Astrocyte (in vitro differentiated cells and primary cell): ENCODE measurements around the gene SRL. TPM values are rescaled to one million over a fixed set of nuclear protein-coding genes. Genes with fewer than 3 reads are reported as not detected.

Experiments used
- DNase-seq: peaks from one replicate; pipeline ENCODE4 v3.0.0-alpha.2; 2010; ENCODE audit warnings: low read depth
- FAIRE-seq: peaks from 2 replicates; lab custom pipeline; 2011; peaks lifted over from hg19 to GRCh38; lab: Jason Lieb, UNC
- H2AFZ ChIP-seq: 2 replicates; pipeline ENCODE4 v1.6.0; 2012; ENCODE audit warnings: low read depth, low read length, inconsistent platforms
- H3K27ac ChIP-seq: 2 replicates; pipeline ENCODE4 v1.5.1; 2011; ENCODE audit warnings: low read depth, low read length, inconsistent platforms
- H3K27me3 ChIP-seq: 2 replicates; pipeline ENCODE4 v1.6.0; 2011; ENCODE audit warnings: low read length, inconsistent platforms; ENCODE audit not compliant: insufficient read depth
- H3K36me3 ChIP-seq: 2 replicates; pipeline ENCODE4 v1.5.1; 2011; ENCODE audit warnings: low read length, inconsistent platforms; ENCODE audit not compliant: insufficient read depth
- H3K4me1 ChIP-seq: 2 replicates; pipeline ENCODE4 v1.5.1; 2011; ENCODE audit warnings: low read length, inconsistent platforms; ENCODE audit not compliant: insufficient read depth
- H3K4me2 ChIP-seq: 2 replicates; pipeline ENCODE4 v1.6.0; 2012; ENCODE audit warnings: low read length, inconsistent platforms
- H3K4me3 ChIP-seq: 2 replicates; pipeline ENCODE4 v1.5.1; 2011; ENCODE audit warnings: low read depth, mild to moderate bottlenecking, low read length, inconsistent platforms; ENCODE audit not compliant: insufficient read depth
- H3K79me2 ChIP-seq: 2 replicates; pipeline ENCODE4 v1.6.0; 2012; ENCODE audit warnings: mild to moderate bottlenecking, low read length, inconsistent platforms; ENCODE audit not compliant: insufficient read depth
- H3K9ac ChIP-seq: 2 replicates; pipeline ENCODE4 v1.6.0; 2012; ENCODE audit warnings: mild to moderate bottlenecking, low read length, inconsistent platforms
- H3K9me3 ChIP-seq: 2 replicates; pipeline ENCODE4 v1.5.1; 2012; ENCODE audit warnings: low read depth, mild to moderate bottlenecking, low read length, inconsistent platforms; ENCODE audit not compliant: insufficient read depth
- H4K20me1 ChIP-seq: 2 replicates; pipeline ENCODE4 v1.6.0; 2012; ENCODE audit warnings: low read length, inconsistent platforms; ENCODE audit not compliant: insufficient read depth
- H3K27ac Mint-ChIP-seq: one replicate; pipeline ENCODE4 v1.8.0; 2021; ENCODE audit warnings: mild to moderate bottlenecking, mixed read lengths; ENCODE audit not compliant: unreplicated experiment
- H3K27me3 Mint-ChIP-seq: one replicate; pipeline ENCODE4 v1.8.0; 2021; ENCODE audit warnings: low read depth, mixed read lengths; ENCODE audit not compliant: unreplicated experiment
- H3K36me3 Mint-ChIP-seq: one replicate; pipeline ENCODE4 v1.8.0; 2021; ENCODE audit warnings: low read depth, mixed read lengths; ENCODE audit not compliant: unreplicated experiment
- H3K4me1 Mint-ChIP-seq: one replicate; pipeline ENCODE4 v1.8.0; 2021; ENCODE audit warnings: low read depth, mixed read lengths; ENCODE audit not compliant: unreplicated experiment
- H3K4me3 Mint-ChIP-seq: one replicate; pipeline ENCODE4 v1.8.0; 2021; ENCODE audit warnings: mild to moderate bottlenecking, moderate library complexity, mixed read lengths; ENCODE audit not compliant: unreplicated experiment
- H3K9me3 Mint-ChIP-seq: one replicate; pipeline ENCODE4 v1.8.0; 2021; ENCODE audit warnings: mild to moderate bottlenecking, mixed read lengths; ENCODE audit not compliant: unreplicated experiment
- EZH2 ChIP-seq: IDR thresholded peaks from 2 replicates; pipeline ENCODE4 v1.6.1; 2012; ENCODE audit warnings: mild to moderate bottlenecking, low read length, inconsistent platforms; ENCODE audit not compliant: insufficient read depth
- total RNA-seq: library from RNA; stranded (reverse); gene quantifications from 2 replicates; pipeline ENCODE4 v1.2.1, GENCODE V29; 2021
- TF ChIP-seq, protein P1 (sequence below): IDR thresholded peaks from 2 replicates; pipeline ENCODE4 v1.5.1; 2011; ENCODE audit warnings: low read depth, mild to moderate bottlenecking, inconsistent platforms, low read length, moderate library complexity; ENCODE audit not compliant: insufficient read depth

SRL gene
- total RNA-seq, 1 donor from 2014 or later, result not detected

GRCh38 chr16:4190712-4191333, 51.1 kb downstream of the SRL start:
- no peak for FAIRE-seq
- Histone ChIP-seq H3K4me2 (no peak overlapping the region), H3K4me3 (no peak overlapping the region), H3K9me3 (no peaks in the 10 kb centered on the region), H2AFZ (no peak overlapping the region), H3K27me3 (peaks cover 2% of the 10 kb centered on the region), H3K9ac (no peak overlapping the region), H3K27ac (no peak overlapping the region), H3K36me3 (no peaks in the 10 kb centered on the region), H3K79me2 (no peaks in the 10 kb centered on the region), H3K4me1 (no peaks in the 10 kb centered on the region), H4K20me1 (no peaks in the 10 kb centered on the region)
- no peaks in the 10 kb centered on the region for H3K4me1 Mint-ChIP-seq
- peaks cover 4% of the 10 kb centered on the region for H3K9me3 Mint-ChIP-seq
- peaks cover 15% of the 10 kb centered on the region for H3K27me3 Mint-ChIP-seq
- no peak overlapping the region for H3K4me3 Mint-ChIP-seq
- DNase-seq, result no peak
- H3K27ac Mint-ChIP-seq, result no peak overlapping the region
- TF ChIP-seq, protein P1, sequence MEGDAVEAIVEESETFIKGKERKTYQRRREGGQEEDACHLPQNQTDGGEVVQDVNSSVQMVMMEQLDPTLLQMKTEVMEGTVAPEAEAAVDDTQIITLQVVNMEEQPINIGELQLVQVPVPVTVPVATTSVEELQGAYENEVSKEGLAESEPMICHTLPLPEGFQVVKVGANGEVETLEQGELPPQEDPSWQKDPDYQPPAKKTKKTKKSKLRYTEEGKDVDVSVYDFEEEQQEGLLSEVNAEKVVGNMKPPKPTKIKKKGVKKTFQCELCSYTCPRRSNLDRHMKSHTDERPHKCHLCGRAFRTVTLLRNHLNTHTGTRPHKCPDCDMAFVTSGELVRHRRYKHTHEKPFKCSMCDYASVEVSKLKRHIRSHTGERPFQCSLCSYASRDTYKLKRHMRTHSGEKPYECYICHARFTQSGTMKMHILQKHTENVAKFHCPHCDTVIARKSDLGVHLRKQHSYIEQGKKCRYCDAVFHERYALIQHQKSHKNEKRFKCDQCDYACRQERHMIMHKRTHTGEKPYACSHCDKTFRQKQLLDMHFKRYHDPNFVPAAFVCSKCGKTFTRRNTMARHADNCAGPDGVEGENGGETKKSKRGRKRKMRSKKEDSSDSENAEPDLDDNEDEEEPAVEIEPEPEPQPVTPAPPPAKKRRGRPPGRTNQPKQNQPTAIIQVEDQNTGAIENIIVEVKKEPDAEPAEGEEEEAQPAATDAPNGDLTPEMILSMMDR, result no peak
- TF ChIP-seq EZH2, result no peak
- H3K36me3 Mint-ChIP-seq, result peaks cover 3% of the 10 kb centered on the region

GRCh38 chr16:4190086-4190485, 51.8 kb downstream of the SRL start:
- FAIRE-seq, result no peak
- Histone ChIP-seq H3K4me1 (no peaks in the 10 kb centered on the region), H2AFZ (no peak overlapping the region)

More at GRCh38 chr16:4190086-4190485, 51.8 kb downstream of the SRL start:
- Mint-ChIP-seq H3K27me3 (peaks cover 15% of the 10 kb centered on the region), H3K4me1 (no peaks in the 10 kb centered on the region), H3K9me3 (peaks cover 4% of the 10 kb centered on the region), H3K36me3 (peaks cover 3% of the 10 kb centered on the region), H3K27ac (no peak overlapping the region), H3K4me3 (no peak overlapping the region)
- Histone ChIP-seq H3K9ac (no peak overlapping the region), H3K4me2 (no peak overlapping the region), H3K27me3 (peaks cover 2% of the 10 kb centered on the region), H3K27ac (no peak overlapping the region), H3K9me3 (no peaks in the 10 kb centered on the region), H3K36me3 (no peaks in the 10 kb centered on the region), H3K79me2 (no peaks in the 10 kb centered on the region), H4K20me1 (no peaks in the 10 kb centered on the region), H3K4me3 (no peak overlapping the region)
- no peak for DNase-seq
- TF ChIP-seq EZH2, result no peak
- TF ChIP-seq, protein P1, result no peak
